Measurements from ENCODE around the gene NCEH1.
A peak's percentile ranks its signal among the peaks of the same experiment; 100 is the strongest.

Gene NCEH1

DNA sequence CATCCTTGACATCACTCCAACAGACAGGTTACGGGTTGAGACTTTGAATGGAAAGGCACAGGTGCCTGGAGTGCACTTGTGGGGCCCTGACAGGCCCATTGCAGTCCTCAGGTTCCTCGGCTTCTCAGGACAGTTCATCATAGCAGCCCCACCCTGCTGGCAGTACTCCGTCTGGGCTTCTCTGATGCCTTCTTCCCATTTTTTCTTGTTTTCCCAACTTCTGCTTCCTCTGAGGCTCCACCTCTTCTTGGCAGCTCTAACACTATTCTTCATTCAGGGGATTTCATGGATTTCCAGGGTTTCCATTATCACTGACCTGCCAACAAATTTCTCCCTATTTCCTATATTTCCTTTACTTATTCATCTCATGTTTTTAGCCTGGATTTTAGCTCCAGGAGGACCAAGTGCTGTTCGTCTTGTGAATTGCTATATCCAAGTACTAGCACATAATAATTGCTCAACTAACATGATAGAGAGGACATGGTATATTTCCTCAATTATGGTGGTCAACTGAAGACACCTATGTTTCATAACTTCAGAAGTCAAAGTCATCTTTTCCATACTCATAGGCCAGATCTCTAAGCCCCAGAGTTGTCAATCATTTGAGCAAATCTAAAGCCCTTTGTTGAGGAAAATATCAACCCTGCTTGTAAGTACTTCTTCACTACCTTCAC, 16.2 kb downstream of the NCEH1 start:
- POLR2A ChIA-PET (ENCODE audit: low non-redundant PET) = no interaction called here
- TF ChIP-seq, protein P1, sequence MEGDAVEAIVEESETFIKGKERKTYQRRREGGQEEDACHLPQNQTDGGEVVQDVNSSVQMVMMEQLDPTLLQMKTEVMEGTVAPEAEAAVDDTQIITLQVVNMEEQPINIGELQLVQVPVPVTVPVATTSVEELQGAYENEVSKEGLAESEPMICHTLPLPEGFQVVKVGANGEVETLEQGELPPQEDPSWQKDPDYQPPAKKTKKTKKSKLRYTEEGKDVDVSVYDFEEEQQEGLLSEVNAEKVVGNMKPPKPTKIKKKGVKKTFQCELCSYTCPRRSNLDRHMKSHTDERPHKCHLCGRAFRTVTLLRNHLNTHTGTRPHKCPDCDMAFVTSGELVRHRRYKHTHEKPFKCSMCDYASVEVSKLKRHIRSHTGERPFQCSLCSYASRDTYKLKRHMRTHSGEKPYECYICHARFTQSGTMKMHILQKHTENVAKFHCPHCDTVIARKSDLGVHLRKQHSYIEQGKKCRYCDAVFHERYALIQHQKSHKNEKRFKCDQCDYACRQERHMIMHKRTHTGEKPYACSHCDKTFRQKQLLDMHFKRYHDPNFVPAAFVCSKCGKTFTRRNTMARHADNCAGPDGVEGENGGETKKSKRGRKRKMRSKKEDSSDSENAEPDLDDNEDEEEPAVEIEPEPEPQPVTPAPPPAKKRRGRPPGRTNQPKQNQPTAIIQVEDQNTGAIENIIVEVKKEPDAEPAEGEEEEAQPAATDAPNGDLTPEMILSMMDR (conservative IDR thresholded peaks at IDR 0.05; ENCODE audit: low read depth) = no peak
- CTCF ChIA-PET = no interaction called here
- no peak for DNase-seq (ENCODE audit: low spot score)
- no peak overlapping the region for H3K27ac ChIP-seq

DNA sequence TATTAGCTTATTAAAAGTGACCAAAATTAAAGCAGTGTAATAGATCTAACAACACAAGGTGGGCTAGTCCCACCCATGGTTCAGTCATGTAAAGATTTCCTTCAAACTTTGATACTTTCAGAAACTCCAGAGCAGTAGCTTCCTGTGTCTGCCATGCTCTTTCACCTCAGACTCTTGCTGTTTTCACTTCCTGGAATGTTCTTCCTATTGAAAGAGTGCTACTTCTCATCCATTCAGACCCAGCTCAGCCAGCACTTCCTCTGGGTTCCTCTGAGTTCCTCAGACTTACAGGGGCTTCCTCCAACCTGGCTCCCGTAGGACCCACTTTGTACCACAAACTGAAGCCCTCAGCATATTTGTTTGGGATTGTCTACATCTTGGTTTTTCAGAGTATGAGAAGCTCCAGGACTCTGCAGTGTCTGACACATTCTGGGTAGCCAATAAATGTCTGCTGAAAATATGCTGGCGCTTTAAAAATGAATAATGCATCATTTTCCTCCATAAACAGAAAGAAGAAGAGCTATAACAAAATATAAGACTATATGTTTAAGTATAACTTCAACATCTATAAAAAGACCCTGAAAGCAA, 18.0 kb downstream of the NCEH1 start:
- no peak overlapping the region for H3K27ac ChIP-seq
- ChIA-PET POLR2A (ENCODE audit: low non-redundant PET) (no interaction called here), CTCF (interaction anchor here (1.0 kb wide), 1 partner anchor 19 kb away, joined by 4 read pairs; no protein-coding TSS in a partner anchor)
- TF ChIP-seq, protein P1 (conservative IDR thresholded peaks at IDR 0.05; ENCODE audit: low read depth) = no peak
- DNase-seq (ENCODE audit: low spot score) = no peak

DNA sequence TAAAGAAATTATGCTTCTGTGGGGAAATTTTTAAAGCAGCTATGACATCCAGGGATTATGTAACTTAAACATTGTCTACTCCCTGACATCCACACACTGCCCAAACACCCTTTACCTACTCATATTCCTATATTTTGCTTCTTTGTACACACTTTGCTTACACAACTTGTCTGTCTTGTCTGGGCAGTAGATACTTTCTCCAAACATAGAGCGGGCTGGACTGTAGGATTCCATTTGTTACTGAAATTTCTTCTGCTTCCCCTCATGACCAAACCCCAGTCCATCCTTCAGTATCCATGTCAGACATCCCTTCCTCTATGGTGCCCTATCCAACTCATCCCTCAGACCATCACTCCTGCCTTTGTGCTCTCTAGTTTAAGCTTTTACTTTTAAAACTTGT, 19.9 kb downstream of the NCEH1 start:
- CTCF ChIA-PET = interaction anchor here (0.6 to 0.7 kb wide), 2 partner anchors 68 to 857 kb away, joined by 5 read pairs; no protein-coding TSS in a partner anchor
- no peak for DNase-seq (ENCODE audit: low spot score)
- POLR2A ChIA-PET (ENCODE audit: low non-redundant PET) = no interaction called here
- TF ChIP-seq, protein P1 (conservative IDR thresholded peaks at IDR 0.05; ENCODE audit: low read depth) = no peak
- H3K27ac ChIP-seq = no peak overlapping the region

DNA sequence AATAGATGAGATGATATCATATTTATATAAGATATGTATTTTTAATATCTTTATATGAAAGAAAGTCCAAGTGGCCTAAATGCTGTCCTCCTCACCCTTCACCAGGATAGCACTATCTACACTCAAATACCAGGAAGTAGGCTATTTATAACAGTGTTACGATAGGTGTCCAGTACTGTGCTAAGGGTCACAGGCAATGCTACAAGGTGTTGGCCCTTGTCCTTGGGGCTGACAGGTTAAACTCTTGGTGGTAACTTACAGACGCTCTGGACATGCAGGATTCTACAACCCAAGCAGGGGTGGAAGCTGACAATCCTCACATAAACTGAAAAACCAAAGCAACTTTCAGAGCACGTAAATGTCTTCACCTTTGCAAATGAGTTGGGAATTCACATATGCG, 22.3 kb downstream of the NCEH1 start:
- TF ChIP-seq, protein P1 (conservative IDR thresholded peaks at IDR 0.05; ENCODE audit: low read depth) = no peak
- DNase-seq (ENCODE audit: low spot score) = no peak
- H3K27ac ChIP-seq = no peak overlapping the region
- CTCF ChIA-PET = no interaction called here
- POLR2A ChIA-PET (ENCODE audit: low non-redundant PET) = no interaction called here

DNA sequence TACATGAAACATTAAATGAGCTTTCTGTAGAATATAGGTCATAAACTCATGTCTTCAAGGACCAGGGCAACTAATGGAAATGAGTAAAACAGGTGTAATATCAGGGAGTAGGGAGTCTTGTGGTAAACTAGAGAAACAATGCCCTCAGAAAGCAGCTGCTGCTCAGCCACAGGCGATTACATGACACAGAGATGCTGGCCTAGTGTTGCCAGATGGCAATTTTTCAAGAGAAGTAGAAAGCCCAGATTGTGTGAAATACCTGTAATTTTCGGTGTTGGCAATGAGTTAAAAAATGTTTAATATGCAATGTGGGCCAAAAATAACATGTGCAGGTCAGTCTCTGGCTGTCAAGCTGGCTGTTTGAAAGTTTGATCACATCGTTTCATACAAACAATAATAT, 23.4 kb downstream of the NCEH1 start:
- DNase-seq (ENCODE audit: low spot score) = no peak
- ChIA-PET POLR2A (ENCODE audit: low non-redundant PET) (no interaction called here), CTCF (interaction anchor here (1.0 kb wide), 1 partner anchor 63 kb away, joined by 3 read pairs; the partner anchor contains the start of gene ECT2)
- TF ChIP-seq, protein P1 (conservative IDR thresholded peaks at IDR 0.05; ENCODE audit: low read depth) = no peak
- H3K27ac ChIP-seq = peak overlapping the region; percentile 63; the same call in 1 of the 2 replicates

- H3K27ac ChIP-seq = peak overlapping the region; percentile 86
- peak; percentile 87 for DNase-seq (ENCODE audit: low spot score)
- POLR2A ChIA-PET (ENCODE audit: low non-redundant PET) = interaction anchor here (0.6 kb wide), 1 partner anchor 12 kb away, joined by 5 read pairs; no protein-coding TSS in a partner anchor
- CTCF ChIA-PET = interaction anchor here (0.5 to 1.6 kb wide), 6 partner anchors 12 to 107 kb away, joined by 3 to 7 read pairs (median 6); partner anchors contain the start of genes ECT2 and NCEH1
- TF ChIP-seq, protein P1 (conservative IDR thresholded peaks at IDR 0.05; ENCODE audit: low read depth) = no peak
Observed at GRCh38 chr3:172685331-172686214, 25.3 kb downstream of the NCEH1 start.

All from RWPE1 (cell line).